K562 (cell line): ENCODE measurements around the gene IFT172. TPM values are rescaled to one million over a fixed set of nuclear protein-coding genes. Genes with fewer than 3 reads are reported as not detected.

Source experiments
- ATF7 ChIP-seq: fragments of 450-650 bp; IDR thresholded peaks from 2 replicates; pipeline ENCODE4 v1.7.1; 2014; ENCODE audit warnings: mild to moderate bottlenecking, moderate library complexity
- CCNT2 ChIP-seq: IDR thresholded peaks from 2 replicates; pipeline ENCODE4 v1.6.1; 2011; ENCODE audit warnings: borderline replicate concordance, low read depth, mild to moderate bottlenecking, moderate library complexity, mixed read lengths, low read length; ENCODE audit not compliant: insufficient read length; ENCODE audit errors: extremely low read depth
- E2F3 ChIP-seq: fragments of 250-450 bp; sonication (Bioruptor Pico); IDR thresholded peaks from 2 replicates; pipeline ENCODE4 v1.4.0; 2020; ENCODE audit warnings: mild to moderate bottlenecking
- HDAC1 ChIP-seq, 2 experiments: fragments of 450-650 bp; IDR thresholded peaks; 2 replicates each; pipeline ENCODE4 v1.6.1; 2016 to 2017; ENCODE audit warnings: inconsistent platforms in 1 of 2, mild to moderate bottlenecking in 1 of 2, moderate library complexity in 1 of 2
- KDM2B ChIP-seq: fragments of 250-450 bp; sonication (Bioruptor Pico); IDR thresholded peaks from 2 replicates; pipeline ENCODE4 v1.8.0; 2021; ENCODE audit warnings: mild to moderate bottlenecking, moderate library complexity
- MNT ChIP-seq, 2 experiments: fragments of 450-650 bp; conservative IDR thresholded peaks; 2 replicates each; pipeline ENCODE4 v1.6.1; 2017; ENCODE audit warnings: mild to moderate bottlenecking in 2 of 2, moderate library complexity in 2 of 2
- NBN ChIP-seq: fragments of 450-650 bp; IDR thresholded peaks from 2 replicates; pipeline ENCODE4 v1.6.1; 2016; ENCODE audit warnings: low read depth, mild to moderate bottlenecking
- SAP30 ChIP-seq: fragments of 200-600 bp; sonication (generic); IDR thresholded peaks from 2 replicates; pipeline ENCODE4 v1.6.1; 2012; ENCODE audit warnings: borderline replicate concordance, low read depth, mild to moderate bottlenecking, moderate library complexity, low read length, control low read depth, inconsistent platforms; ENCODE audit not compliant: insufficient read depth, poor library complexity, severe bottlenecking
- TAF1 ChIP-seq: IDR thresholded peaks from 2 replicates; pipeline ENCODE4 v1.6.1; 2011; ENCODE audit warnings: mild to moderate bottlenecking, low read length, moderate library complexity; ENCODE audit not compliant: insufficient read depth, control insufficient read depth, severe bottlenecking; ENCODE audit errors: extremely low read depth
- TCF15 ChIP-seq: fragments of 250-450 bp; sonication (Bioruptor Pico); IDR thresholded peaks from 2 replicates; pipeline ENCODE4 v1.8.0; 2022; ENCODE audit warnings: moderate library complexity, mild to moderate bottlenecking, inconsistent platforms
- TCF7L2 ChIP-seq: fragments of 150-350 bp; IDR thresholded peaks from 2 replicates; pipeline ENCODE4 v1.6.1; 2016; ENCODE audit warnings: low read depth, mild to moderate bottlenecking, low read length, moderate library complexity
- YY1 ChIP-seq, 3 experiments: IDR thresholded peaks; 2 replicates each; pipeline ENCODE4 v1.6.1; 2011; ENCODE audit warnings: low read length in 2 of 3, mild to moderate bottlenecking in 2 of 3, moderate library complexity in 2 of 3, borderline replicate concordance in 1 of 3, control low read depth in 1 of 3, low read depth in 1 of 3; ENCODE audit not compliant: insufficient read depth in 3 of 3, insufficient replicate concordance in 2 of 3, control insufficient read depth in 1 of 3, insufficient read length in 1 of 3; ENCODE audit errors: extremely low read depth in 1 of 3
- ZBTB34 ChIP-seq: fragments of 250-450 bp; sonication (Bioruptor Pico); IDR thresholded peaks from 2 replicates; pipeline ENCODE4 v1.8.0; 2021; ENCODE audit warnings: mild to moderate bottlenecking, moderate library complexity
- ZBTB7A ChIP-seq: IDR thresholded peaks from 2 replicates; pipeline ENCODE4 v1.6.1; 2011; ENCODE audit warnings: low read depth, mild to moderate bottlenecking, low read length, moderate library complexity, borderline replicate concordance; ENCODE audit not compliant: control insufficient read depth
- ZNF639 ChIP-seq, 2 experiments: fragments of 200-800 bp in 1 of 2; sonication (Bioruptor generic) in 1 of 2; sonication (generic) in 1 of 2; formaldehyde crosslinking in 1 of 2; IDR thresholded peaks in 1 of 2; conservative IDR thresholded peaks in 1 of 2; 2 replicates each; pipeline versions ENCODE4 v1.5.0 to v1.6.1; 2016 to 2020; ENCODE audit warnings: missing compliant biosample characterization in 1 of 2, missing genetic modification characterization in 1 of 2, missing genetic modification reagents in 1 of 2
- polyA plus RNA-seq, 8 experiments: library from polyadenylated mRNA; depleted of rRNA in 4 of 8; stranded (reverse) in 5 of 8; unstranded in 3 of 8; fragments of >200 nt; fragmentation: Nextera tagmentation in 2 of 8; fragmentation: Illumina TruSeq in 1 of 8; extraction: Ambion mirVana in 2 of 8; extraction: Trizol in 1 of 8; gene quantifications; 2 replicates each; pipeline versions ENCODE4 v1.2.1 to v1.2.3, GENCODE V29; 2011 to 2014; ENCODE audit warnings: inconsistent platforms in 1 of 8, missing spikeins in 1 of 8
- total RNA-seq, 7 experiments: library from RNA; depleted of rRNA in 6 of 7; stranded (reverse); fragments of >200 nt in 6 of 7; fragmentation: Illumina TruSeq in 2 of 7; extraction: Trizol in 2 of 7; gene quantifications; 2 replicates each; pipeline versions ENCODE4 v1.2.1 to v1.2.3, GENCODE V29; 2011 to 2021; ENCODE audit warnings: low replicate concordance in 1 of 7
- TF ChIP-seq, protein P1 (sequence below): sonication (generic); formaldehyde crosslinking; IDR thresholded peaks from 2 replicates; pipeline ENCODE4 v1.8.0; 2022; ENCODE audit warnings: missing genetic modification reagents, mild to moderate bottlenecking, moderate library complexity, borderline replicate concordance

IFT172 gene
- total and polyA plus RNA-seq, 9 of the 15 experiments (the other 6 are each of a cell fraction or from before 2014, with no cell fraction given): 5.6 to 19.1 (median 13.5) TPM

GRCh38 chr2:27428978-27429541, 60.5 kb downstream of the IFT172 start (continued):
- TF ChIP-seq KDM2B (CRISPR knock-in tag): 0 out of 2 replicates have a peak, but pooled peaks have one; percentile 67
- peak; percentile 49 for TF ChIP-seq TAF1
- TF ChIP-seq HDAC1 (IDR thresholded peaks at IDR 0.05): 0 out of 4 replicates have a peak, but pooled peaks of 1 of the 2 experiments have one; percentile 33
- TF ChIP-seq MNT (conservative IDR thresholded peaks at IDR 0.05): peak; percentile 55; a peak in 3 of 4 replicates
- peak in 1 of 3 experiments; percentile 64 for TF ChIP-seq YY1 (IDR thresholded peaks at IDR 0.05; ENCODE audit: borderline replicate concordance in 1 of 3, control insufficient read depth in 1 of 3, extremely low read depth in 1 of 3, insufficient read depth in 3 of 3, insufficient read length in 1 of 3, insufficient replicate concordance in 2 of 3, low read depth in 1 of 3, low read length in 2 of 3)
- TF ChIP-seq, protein P1, sequence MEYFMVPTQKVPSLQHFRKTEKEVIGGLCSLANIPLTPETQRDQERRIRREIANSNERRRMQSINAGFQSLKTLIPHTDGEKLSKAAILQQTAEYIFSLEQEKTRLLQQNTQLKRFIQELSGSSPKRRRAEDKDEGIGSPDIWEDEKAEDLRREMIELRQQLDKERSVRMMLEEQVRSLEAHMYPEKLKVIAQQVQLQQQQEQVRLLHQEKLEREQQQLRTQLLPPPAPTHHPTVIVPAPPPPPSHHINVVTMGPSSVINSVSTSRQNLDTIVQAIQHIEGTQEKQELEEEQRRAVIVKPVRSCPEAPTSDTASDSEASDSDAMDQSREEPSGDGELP (CRISPR knock-in tag): peak; percentile 55
- TF ChIP-seq SAP30: peak; percentile 10
- peak; percentile 27; the same call in 1 of the 2 replicates for TF ChIP-seq ATF7
- no peak for TF ChIP-seq ZBTB34
- peak; percentile 45; the same call in 1 of the 2 replicates for TF ChIP-seq NBN
- peak; percentile 81; the same call in 1 of the 2 replicates for TF ChIP-seq ZBTB7A
- peak in 1 of 2 experiments; percentile 73; a peak in 1 of 4 replicates for TF ChIP-seq ZNF639 (CRISPR knock-in tag; conservative IDR thresholded peaks at IDR 0.05 in 1 of 2, IDR thresholded peaks at IDR 0.05 in 1 of 2)
- no peak for TF ChIP-seq TCF15 (CRISPR knock-in tag)
- TF ChIP-seq CCNT2: no peak
- TF ChIP-seq E2F3 (CRISPR knock-in tag): peak; percentile 81; the same call in 1 of the 2 replicates
- TF ChIP-seq TCF7L2: peak; percentile 63
